DND-41 (cell line): ENCODE data around the gene IWS1.

Experiments used
- ATAC-seq: fragments of 200-7000 bp; cut with Tn5 transposase; 3 replicates; pipeline ENCODE4 v1.9.1; 2021; ENCODE audit warnings: low read depth; ENCODE audit not compliant: insufficient read depth
- DNase-seq: peaks from one replicate; pipeline ENCODE4 v3.0.0-alpha.2; 2020
- H2AFZ ChIP-seq: 2 replicates; pipeline ENCODE4 v1.6.0; 2012; ENCODE audit warnings: low read depth, low read length
- H3K27ac ChIP-seq: 2 replicates; pipeline ENCODE4 v1.5.1; 2012; ENCODE audit warnings: low read length, inconsistent platforms
- H3K27me3 ChIP-seq: fragments of 200-600 bp; sonication (generic); 2 replicates; pipeline ENCODE4 v1.6.0; 2012; ENCODE audit warnings: low read length, mild to moderate bottlenecking, inconsistent platforms; ENCODE audit not compliant: insufficient read depth, poor library complexity
- H3K36me3 ChIP-seq: 2 replicates; pipeline ENCODE4 v1.5.1; 2012; ENCODE audit warnings: low read length, inconsistent platforms; ENCODE audit not compliant: insufficient read depth
- H3K4me1 ChIP-seq: 2 replicates; pipeline ENCODE4 v1.5.1; 2012; ENCODE audit warnings: mild to moderate bottlenecking, low read length; ENCODE audit not compliant: insufficient read depth
- H3K4me2 ChIP-seq: 2 replicates; pipeline ENCODE4 v1.6.0; 2012; ENCODE audit warnings: mild to moderate bottlenecking, moderate library complexity, low read length, inconsistent platforms; ENCODE audit not compliant: insufficient read depth
- H3K4me3 ChIP-seq, 2 experiments: fragments of 200-600 bp in 1 of 2; shearing (Covaris generic) in 1 of 2; 2 replicates each; pipeline ENCODE4 v1.5.1; 2012 to 2016; ENCODE audit warnings: inconsistent platforms in 2 of 2, low read length in 2 of 2, mild to moderate bottlenecking in 2 of 2, low read depth in 1 of 2, moderate library complexity in 1 of 2
- H3K79me2 ChIP-seq: 2 replicates; pipeline ENCODE4 v1.6.0; 2012; ENCODE audit warnings: low read length, inconsistent platforms; ENCODE audit not compliant: insufficient read depth
- H3K9ac ChIP-seq: 2 replicates; pipeline ENCODE4 v1.6.0; 2012; ENCODE audit warnings: low read depth, mild to moderate bottlenecking, inconsistent platforms, low read length, moderate library complexity
- H3K9me3 ChIP-seq: 2 replicates; pipeline ENCODE4 v1.5.1; 2012; ENCODE audit warnings: low read length, moderate library complexity, mild to moderate bottlenecking, inconsistent platforms; ENCODE audit not compliant: insufficient read depth, severe bottlenecking
- H4K20me1 ChIP-seq: 2 replicates; pipeline ENCODE4 v1.6.0; 2012; ENCODE audit warnings: low read length; ENCODE audit not compliant: insufficient read depth
- EZH2 ChIP-seq: IDR thresholded peaks from 3 replicates; pipeline ENCODE4 v1.6.1; 2012; ENCODE audit warnings: borderline replicate concordance, low read depth, mild to moderate bottlenecking, moderate library complexity, low read length, inconsistent platforms; ENCODE audit not compliant: severe bottlenecking
- TF ChIP-seq, protein P1 (sequence below): IDR thresholded peaks from 2 replicates; pipeline ENCODE4 v1.5.1; 2012; ENCODE audit warnings: borderline replicate concordance, low read length, moderate library complexity, mild to moderate bottlenecking; ENCODE audit not compliant: poor library complexity, severe bottlenecking; ENCODE audit errors: extremely low read depth

IWS1 gene

DNA sequence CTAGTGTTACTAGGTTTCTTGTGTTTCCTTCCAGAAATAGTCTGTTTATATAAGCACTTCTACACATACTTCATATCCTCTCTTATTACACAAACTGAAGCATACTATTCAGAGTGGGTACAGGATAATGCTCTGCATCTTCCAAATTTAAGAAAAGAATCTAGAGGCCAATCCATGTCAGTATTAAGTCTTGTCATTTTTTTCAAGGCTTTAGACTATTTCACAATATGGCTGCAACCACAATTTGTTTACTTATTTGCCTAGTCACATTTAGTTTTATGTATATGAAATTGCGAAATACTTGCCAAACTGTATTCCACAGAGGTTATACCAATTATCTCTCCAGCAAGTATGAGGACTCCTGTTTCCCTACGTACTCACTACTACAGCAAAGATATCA, 27.9 kb downstream of the IWS1 start:
- no peak overlapping the region for H3K4me3 ChIP-seq
- ATAC-seq (no peak), DNase-seq (no peak)
- H3K79me2 ChIP-seq: peaks cover 11% of the 10 kb centered on the region; the same call in 1 of the 2 replicates
- H3K9ac ChIP-seq: no peak overlapping the region
- no peak overlapping the region for H3K27ac ChIP-seq
- no peaks in the 10 kb centered on the region for H3K27me3 ChIP-seq
- TF ChIP-seq EZH2: no peak
- TF ChIP-seq, protein P1, sequence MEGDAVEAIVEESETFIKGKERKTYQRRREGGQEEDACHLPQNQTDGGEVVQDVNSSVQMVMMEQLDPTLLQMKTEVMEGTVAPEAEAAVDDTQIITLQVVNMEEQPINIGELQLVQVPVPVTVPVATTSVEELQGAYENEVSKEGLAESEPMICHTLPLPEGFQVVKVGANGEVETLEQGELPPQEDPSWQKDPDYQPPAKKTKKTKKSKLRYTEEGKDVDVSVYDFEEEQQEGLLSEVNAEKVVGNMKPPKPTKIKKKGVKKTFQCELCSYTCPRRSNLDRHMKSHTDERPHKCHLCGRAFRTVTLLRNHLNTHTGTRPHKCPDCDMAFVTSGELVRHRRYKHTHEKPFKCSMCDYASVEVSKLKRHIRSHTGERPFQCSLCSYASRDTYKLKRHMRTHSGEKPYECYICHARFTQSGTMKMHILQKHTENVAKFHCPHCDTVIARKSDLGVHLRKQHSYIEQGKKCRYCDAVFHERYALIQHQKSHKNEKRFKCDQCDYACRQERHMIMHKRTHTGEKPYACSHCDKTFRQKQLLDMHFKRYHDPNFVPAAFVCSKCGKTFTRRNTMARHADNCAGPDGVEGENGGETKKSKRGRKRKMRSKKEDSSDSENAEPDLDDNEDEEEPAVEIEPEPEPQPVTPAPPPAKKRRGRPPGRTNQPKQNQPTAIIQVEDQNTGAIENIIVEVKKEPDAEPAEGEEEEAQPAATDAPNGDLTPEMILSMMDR: no peak
- no peak overlapping the region for H3K4me2 ChIP-seq
- no peak overlapping the region for H2AFZ ChIP-seq
- no peaks in the 10 kb centered on the region for H3K4me1 ChIP-seq
- peaks cover 2% of the 10 kb centered on the region; the same call in 1 of the 2 replicates for H4K20me1 ChIP-seq
- no peaks in the 10 kb centered on the region for H3K9me3 ChIP-seq
- H3K36me3 ChIP-seq: peaks cover 97% of the 10 kb centered on the region

DNA sequence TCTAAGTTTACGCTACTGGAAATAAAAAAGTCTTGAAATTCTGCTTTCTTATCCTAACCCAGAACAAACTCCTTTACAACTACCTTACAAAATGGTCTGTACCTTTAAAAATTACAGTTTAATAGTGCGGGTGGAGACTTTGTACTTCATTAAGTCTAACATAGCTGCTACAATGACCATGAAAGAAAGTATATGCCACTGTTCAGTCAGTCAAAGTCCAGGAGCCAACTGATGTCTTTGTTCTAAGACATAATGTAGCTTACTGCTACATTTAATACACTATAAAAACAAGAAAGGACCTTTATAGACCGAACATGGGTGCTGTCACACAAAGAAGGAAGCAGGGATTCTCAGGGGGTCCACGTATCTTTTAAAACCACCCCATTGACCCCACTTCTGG, 36.0 kb downstream of the IWS1 start:
- Histone ChIP-seq H3K9ac (no peak overlapping the region), H3K27me3 (no peaks in the 10 kb centered on the region), H3K79me2 (no peaks in the 10 kb centered on the region; the same call in 1 of the 2 replicates), H3K4me3 (no peak overlapping the region), H3K4me1 (no peaks in the 10 kb centered on the region), H3K27ac (no peak overlapping the region), H3K36me3 (peaks cover 98% of the 10 kb centered on the region), H3K4me2 (no peak overlapping the region), H3K9me3 (no peaks in the 10 kb centered on the region), H2AFZ (no peak overlapping the region), H4K20me1 (peaks cover under 1% of the 10 kb centered on the region; the same call in 1 of the 2 replicates)
- ATAC-seq: no peak
- DNase-seq: no peak
- TF ChIP-seq, protein P1: no peak
- TF ChIP-seq EZH2: no peak

DNA sequence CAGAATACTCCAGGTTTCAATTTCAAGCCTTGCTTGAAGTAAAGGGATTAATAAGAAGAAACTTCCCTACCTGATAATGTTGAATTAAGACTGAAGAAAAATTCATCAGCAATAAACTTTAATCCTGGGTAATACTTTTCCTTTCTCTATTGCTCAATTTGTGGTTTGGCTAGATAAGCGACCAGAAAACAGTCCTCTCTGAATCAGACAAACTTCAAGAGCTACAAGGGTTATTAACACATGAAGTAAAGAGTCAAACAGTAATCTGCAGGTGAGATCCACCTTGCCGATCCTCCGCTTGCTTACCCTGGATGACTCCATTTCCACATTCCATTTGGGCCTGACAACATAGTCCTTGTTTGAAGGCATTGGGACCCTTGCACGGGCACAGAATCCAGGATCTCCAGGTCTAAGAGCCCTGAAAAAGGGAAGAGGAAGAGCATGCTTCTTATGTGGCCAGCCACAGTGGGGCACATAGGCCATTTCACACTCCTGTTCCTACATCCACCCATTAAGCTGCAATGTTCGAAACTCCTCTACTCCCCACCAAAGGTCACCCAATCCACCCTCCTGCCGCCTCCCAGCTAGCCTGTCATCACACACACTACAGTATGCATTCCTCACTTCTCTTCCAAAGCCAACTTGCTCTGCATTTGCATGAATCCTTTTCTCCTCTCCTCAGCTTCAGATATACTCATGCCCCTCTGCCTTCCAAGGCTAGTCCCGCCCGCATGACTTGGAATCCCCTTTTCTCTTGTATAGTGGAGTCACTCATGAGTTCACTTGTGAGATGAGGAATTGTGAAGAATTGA, 39.8 kb downstream of the IWS1 start:
- no peak for ATAC-seq
- H3K9ac ChIP-seq: no peak overlapping the region
- H3K27me3 ChIP-seq: no peaks in the 10 kb centered on the region
- H3K4me2 ChIP-seq: no peak overlapping the region
- no peak overlapping the region for H3K27ac ChIP-seq
- H3K4me3 ChIP-seq: no peak overlapping the region
- peaks cover 11% of the 10 kb centered on the region; the same call in 1 of the 2 replicates for H4K20me1 ChIP-seq
- no peaks in the 10 kb centered on the region for H3K9me3 ChIP-seq
- no peak for TF ChIP-seq EZH2
- TF ChIP-seq, protein P1: no peak
- no peaks in the 10 kb centered on the region; the same call in 1 of the 2 replicates for H3K79me2 ChIP-seq
- no peak for DNase-seq
- H3K36me3 ChIP-seq: peaks cover 97% of the 10 kb centered on the region
- no peaks in the 10 kb centered on the region for H3K4me1 ChIP-seq
- no peak overlapping the region for H2AFZ ChIP-seq
